Skeletal muscle satellite cell (primary cell): ENCODE results near the gene DOCK3. TPM values are rescaled to one million over a fixed set of nuclear protein-coding genes. Genes with fewer than 3 reads are reported as not detected.

Experiments
- H3K27me3 ChIP-seq: 2 replicates; pipeline ENCODE4 v1.7.0; 2013; ENCODE audit warnings: low read length; ENCODE audit not compliant: control insufficient read depth, insufficient read depth
- H3K36me3 ChIP-seq: 2 replicates; pipeline ENCODE4 v1.7.0; 2013; ENCODE audit warnings: mild to moderate bottlenecking, control low read depth, low read length; ENCODE audit not compliant: insufficient read depth
- H3K4me1 ChIP-seq: 2 replicates; pipeline ENCODE4 v1.7.0; 2013; ENCODE audit warnings: low read length; ENCODE audit not compliant: control insufficient read depth, insufficient read depth
- H3K4me2 ChIP-seq: 2 replicates; pipeline ENCODE4 v1.7.0; 2013; ENCODE audit warnings: mild to moderate bottlenecking, low read length
- H3K4me3 ChIP-seq: 2 replicates; pipeline ENCODE4 v1.7.0; 2013; ENCODE audit warnings: low read length
- H3K9ac ChIP-seq: 2 replicates; pipeline ENCODE4 v1.7.0; 2013; ENCODE audit warnings: mild to moderate bottlenecking, low read depth, low read length, moderate library complexity
- H3K9me3 ChIP-seq: replicated peaks from 2 replicates; pipeline ENCODE4 v1.7.0; 2013; ENCODE audit warnings: mild to moderate bottlenecking, control low read depth, low read length
- total RNA-seq: library from RNA; depleted of rRNA; stranded (reverse); fragments of >200 nt; gene quantifications from 2 replicates; pipeline ENCODE4 v1.2.3, GENCODE V29; 2012; rRNA removed

The DOCK3 gene, protein sequence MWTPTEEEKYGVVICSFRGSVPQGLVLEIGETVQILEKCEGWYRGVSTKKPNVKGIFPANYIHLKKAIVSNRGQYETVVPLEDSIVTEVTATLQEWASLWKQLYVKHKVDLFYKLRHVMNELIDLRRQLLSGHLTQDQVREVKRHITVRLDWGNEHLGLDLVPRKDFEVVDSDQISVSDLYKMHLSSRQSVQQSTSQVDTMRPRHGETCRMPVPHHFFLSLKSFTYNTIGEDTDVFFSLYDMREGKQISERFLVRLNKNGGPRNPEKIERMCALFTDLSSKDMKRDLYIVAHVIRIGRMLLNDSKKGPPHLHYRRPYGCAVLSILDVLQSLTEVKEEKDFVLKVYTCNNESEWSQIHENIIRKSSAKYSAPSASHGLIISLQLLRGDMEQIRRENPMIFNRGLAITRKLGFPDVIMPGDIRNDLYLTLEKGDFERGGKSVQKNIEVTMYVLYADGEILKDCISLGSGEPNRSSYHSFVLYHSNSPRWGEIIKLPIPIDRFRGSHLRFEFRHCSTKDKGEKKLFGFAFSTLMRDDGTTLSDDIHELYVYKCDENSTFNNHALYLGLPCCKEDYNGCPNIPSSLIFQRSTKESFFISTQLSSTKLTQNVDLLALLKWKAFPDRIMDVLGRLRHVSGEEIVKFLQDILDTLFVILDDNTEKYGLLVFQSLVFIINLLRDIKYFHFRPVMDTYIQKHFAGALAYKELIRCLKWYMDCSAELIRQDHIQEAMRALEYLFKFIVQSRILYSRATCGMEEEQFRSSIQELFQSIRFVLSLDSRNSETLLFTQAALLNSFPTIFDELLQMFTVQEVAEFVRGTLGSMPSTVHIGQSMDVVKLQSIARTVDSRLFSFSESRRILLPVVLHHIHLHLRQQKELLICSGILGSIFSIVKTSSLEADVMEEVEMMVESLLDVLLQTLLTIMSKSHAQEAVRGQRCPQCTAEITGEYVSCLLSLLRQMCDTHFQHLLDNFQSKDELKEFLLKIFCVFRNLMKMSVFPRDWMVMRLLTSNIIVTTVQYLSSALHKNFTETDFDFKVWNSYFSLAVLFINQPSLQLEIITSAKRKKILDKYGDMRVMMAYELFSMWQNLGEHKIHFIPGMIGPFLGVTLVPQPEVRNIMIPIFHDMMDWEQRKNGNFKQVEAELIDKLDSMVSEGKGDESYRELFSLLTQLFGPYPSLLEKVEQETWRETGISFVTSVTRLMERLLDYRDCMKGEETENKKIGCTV (N-terminal part only)
- total RNA-seq: 0.25 and 0.66 TPM in 2 replicates

DNA sequence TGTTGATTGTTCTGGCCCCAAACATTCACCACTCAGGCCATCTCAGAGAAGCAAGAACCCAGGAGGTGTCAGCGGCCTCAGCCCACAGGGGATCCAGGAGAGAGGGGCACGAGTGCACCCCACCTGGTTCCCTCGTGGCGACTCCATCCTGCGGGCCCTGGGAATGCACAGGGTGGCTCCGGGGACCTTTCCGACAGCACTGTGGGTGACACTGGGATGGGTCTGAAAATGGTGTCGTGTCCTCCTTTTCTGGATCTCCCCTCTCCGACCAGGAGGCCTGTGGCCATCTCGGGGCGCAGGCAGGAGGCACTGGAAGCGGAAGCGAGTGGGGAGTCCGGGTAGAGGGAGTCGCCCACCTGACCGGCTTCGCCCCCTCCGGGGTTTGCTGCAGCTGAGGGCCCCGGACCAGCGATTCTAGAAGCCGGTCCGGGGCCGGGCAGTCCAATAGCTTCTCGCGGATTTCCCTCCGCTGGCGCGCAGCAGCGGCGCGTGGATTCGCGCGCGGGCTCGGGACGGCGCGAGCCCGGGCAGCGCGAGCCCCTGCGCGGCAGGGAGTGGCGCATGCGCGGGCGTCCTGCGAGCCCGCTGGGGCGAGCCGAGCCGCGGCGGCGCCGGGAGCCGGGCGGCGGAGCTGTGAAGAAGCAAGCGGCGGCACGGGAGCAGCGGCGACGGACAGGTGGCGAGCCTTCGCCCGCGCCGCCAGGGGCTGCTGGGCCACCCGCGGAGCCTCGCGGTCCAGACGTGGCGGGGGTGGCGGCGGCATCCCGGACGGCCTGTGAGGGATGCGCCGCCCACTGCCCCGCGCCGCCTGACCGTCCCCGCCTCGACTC lies at the start of gene DOCK3:
Gene DOCK3, plus strand, starts transcription at position 579 of the 830 bp plus-strand sequence. CDS start 337 bp downstream, outside the sequence.
- peaks cover 17% of the 10 kb centered on the region for H3K4me1 ChIP-seq
- H3K9me3 ChIP-seq: no peaks in the 10 kb centered on the region
- peak within 1 kb of the TSS; percentile 88 for H3K4me2 ChIP-seq
- peaks cover 42% of the 10 kb centered on the region for H3K27me3 ChIP-seq
- H3K36me3 ChIP-seq: no peaks in the 10 kb centered on the region
- H3K4me3 ChIP-seq: peak within 1 kb of the TSS; percentile 75
- peak within 1 kb of the TSS; percentile 14 for H3K9ac ChIP-seq

DNA sequence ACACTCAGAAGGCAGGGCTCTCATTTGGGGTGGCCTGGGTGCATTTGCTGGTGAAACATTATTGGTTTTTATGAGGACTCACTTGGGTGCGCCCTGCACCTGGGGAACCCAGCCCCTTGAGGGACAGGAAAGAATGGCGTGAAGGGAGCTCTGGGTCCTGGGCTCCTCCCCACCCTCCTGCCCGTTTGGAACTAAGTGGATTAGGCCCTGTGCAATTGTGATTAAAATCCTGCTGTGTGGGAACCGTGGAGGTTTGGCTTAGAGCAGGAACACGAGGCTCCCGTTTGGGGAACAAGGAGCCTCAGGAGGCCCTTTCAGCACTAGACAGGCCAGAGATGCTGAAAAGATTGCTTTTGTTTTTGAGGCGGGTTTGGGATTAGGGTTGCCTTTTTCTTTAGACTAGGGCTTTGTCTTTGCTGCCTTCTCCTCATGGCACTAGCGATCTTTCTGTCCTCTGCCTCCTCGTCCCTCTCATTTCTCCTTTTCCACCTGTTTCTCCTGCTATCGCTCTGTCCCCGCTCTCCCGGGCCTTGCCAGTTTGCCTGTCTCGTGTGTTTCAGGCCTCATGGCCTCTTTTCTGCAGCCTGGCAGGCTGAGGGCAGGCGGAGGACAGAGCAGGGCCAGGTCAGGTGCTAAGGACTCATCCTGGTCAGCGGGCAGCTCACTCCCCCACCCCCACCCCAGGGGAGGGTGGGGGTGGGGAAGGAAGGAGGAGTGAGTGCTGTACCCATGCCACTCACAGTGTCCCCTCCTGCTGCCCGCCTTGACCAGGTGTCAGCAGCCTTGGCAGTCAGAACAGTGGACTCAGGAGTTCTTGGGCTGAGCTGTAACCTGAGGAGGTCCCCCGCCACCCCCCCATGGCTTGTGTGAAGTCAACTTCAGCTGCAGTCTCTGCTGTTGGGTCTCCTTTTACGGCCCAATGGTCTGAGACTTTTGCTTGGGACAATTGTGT lies 49.2 kb upstream of the DOCK3 start:
- Histone ChIP-seq H3K4me2 (no peak overlapping the region), H3K27me3 (no peaks in the 10 kb centered on the region), H3K36me3 (peaks cover 8% of the 10 kb centered on the region), H3K4me3 (no peak overlapping the region), H3K9me3 (no peaks in the 10 kb centered on the region), H3K9ac (no peak overlapping the region), H3K4me1 (peaks cover 79% of the 10 kb centered on the region)

DNA sequence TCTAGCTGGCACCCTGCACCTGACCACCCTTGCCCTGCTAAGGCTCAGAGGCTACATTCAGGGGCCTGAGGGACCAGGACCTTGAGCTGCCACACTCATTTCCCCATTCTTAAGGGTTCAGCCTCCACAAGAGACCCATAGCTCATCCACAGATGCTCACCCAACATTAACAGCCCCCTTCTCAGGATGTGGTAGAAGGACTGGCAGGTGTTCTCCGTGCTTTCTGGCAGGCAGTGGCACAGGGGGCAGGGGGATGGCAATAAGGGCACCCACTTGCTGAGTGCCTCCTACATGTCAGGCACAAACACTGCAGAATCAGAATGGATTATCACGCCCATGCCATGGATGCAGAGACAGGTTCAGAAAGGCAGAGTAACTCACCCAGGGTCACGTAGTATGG lies 48.3 kb upstream of the DOCK3 start:
- Histone ChIP-seq H3K4me3 (no peak overlapping the region), H3K9ac (no peak overlapping the region), H3K4me2 (no peak overlapping the region), H3K36me3 (peaks cover 13% of the 10 kb centered on the region), H3K27me3 (no peaks in the 10 kb centered on the region), H3K4me1 (peaks cover 80% of the 10 kb centered on the region), H3K9me3 (no peaks in the 10 kb centered on the region)

DNA sequence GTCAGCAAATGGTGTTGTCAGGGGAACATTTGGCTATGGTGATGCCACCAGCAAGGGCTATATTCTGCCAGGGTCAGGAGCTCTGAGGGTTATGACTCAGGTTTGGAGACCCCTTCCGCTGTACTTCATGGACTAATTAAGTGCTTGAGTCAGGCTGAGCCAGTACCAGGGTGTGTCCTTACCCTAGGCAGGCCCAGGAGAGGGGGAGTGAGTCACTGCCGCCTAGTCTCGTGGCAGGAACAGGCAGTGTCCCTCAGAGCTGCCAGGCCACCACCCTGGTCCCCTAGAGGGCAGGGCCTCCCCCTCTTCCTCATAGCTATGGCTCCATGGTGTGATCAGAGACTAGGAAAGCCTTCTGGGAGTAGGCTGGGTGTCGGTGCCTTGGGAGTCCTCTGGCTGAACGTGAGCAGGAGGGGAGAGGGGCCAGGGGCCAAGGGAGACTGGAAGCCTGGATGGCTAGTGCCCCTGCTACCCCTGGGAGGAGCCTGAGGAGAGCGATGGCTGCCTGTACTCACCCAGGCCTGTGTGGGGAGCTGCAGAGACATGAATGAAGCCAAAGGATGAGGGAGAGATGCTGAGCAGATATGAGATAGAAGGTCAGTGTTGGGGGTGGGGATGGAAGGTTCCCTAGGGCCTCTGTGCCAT lies 47.2 kb upstream of the DOCK3 start:
- no peaks in the 10 kb centered on the region for H3K27me3 ChIP-seq
- no peaks in the 10 kb centered on the region for H3K9me3 ChIP-seq
- peak overlapping the region; percentile 48 for H3K4me3 ChIP-seq
- H3K36me3 ChIP-seq: peaks cover 8% of the 10 kb centered on the region
- peak overlapping the region; percentile 65 for H3K9ac ChIP-seq
- peak overlapping the region; percentile 77 for H3K4me2 ChIP-seq
- H3K4me1 ChIP-seq: peaks cover 91% of the 10 kb centered on the region

DNA sequence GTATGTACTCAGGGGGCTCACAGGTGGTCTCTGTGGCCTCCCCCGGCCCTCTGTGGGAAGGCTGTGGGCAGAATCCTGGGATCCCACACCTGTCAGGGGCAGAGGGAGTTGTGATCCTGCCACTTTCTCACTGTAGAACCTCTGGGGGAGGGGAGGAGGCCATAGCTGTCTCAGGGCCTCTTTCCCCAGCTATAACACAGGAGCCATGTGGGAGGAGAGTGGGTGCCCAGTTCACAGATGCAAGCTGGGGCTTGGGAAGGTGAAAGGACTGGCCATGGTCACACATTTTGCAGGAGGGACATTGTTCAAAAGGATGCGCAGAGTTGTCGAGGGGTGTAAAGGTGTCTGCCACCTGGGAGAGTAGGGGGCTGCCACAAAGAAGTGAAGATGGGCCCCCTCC lies 46.1 kb upstream of the DOCK3 start:
- H3K27me3 ChIP-seq: no peaks in the 10 kb centered on the region
- no peaks in the 10 kb centered on the region for H3K9me3 ChIP-seq
- H3K4me1 ChIP-seq: peaks cover 97% of the 10 kb centered on the region
- H3K4me3 ChIP-seq: no peak overlapping the region
- H3K36me3 ChIP-seq: peaks cover 8% of the 10 kb centered on the region
- H3K4me2 ChIP-seq: peak overlapping the region; percentile 77
- peak overlapping the region; percentile 65 for H3K9ac ChIP-seq

DNA sequence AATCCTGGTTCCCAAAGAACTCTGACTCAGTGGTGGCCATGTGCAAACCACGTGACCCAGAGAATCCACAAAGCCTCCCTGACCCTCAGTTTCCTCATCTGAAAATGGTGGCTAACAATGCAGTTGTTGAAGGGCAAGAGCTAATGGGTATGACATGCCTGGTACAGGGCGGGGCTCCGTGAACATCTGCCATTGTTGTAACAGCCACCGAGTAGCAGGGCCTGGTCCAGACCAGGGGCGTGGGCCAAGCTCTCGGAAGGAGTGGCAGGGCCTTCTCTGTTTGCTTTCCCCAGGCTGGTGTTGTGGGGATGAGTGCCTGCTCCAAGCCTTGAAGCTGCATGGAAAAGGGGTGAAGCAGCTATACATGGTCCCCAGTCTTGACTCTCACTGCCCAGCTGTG lies 44.3 kb upstream of the DOCK3 start:
- Histone ChIP-seq H3K4me2 (no peak overlapping the region), H3K4me3 (no peak overlapping the region), H3K9ac (no peak overlapping the region), H3K4me1 (peaks cover 79% of the 10 kb centered on the region), H3K9me3 (no peaks in the 10 kb centered on the region), H3K27me3 (no peaks in the 10 kb centered on the region), H3K36me3 (peaks cover 8% of the 10 kb centered on the region)

DNA sequence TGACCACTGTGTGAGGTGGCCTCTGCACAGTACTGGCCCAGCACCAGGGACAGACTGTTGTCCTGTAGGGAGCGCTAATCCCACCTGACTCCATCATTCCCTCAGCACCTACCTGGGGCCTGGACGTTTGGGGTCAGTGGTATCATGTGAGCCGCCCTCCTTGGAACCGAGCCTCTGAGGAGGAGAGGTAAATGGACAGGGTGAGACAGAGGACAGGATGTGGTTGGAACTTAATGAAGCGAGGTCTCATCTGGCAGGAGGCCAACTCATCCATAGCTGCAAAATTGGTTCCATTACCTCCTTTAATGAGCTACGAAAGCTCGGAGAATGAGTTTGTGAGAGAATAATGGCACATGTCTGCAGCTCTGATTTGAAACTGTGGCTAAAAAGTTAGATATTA lies 43.9 kb upstream of the DOCK3 start:
- peaks cover 8% of the 10 kb centered on the region for H3K36me3 ChIP-seq
- H3K4me1 ChIP-seq: peaks cover 75% of the 10 kb centered on the region
- no peaks in the 10 kb centered on the region for H3K9me3 ChIP-seq
- H3K27me3 ChIP-seq: no peaks in the 10 kb centered on the region
- no peak overlapping the region for H3K4me2 ChIP-seq
- H3K9ac ChIP-seq: no peak overlapping the region
- no peak overlapping the region for H3K4me3 ChIP-seq

DNA sequence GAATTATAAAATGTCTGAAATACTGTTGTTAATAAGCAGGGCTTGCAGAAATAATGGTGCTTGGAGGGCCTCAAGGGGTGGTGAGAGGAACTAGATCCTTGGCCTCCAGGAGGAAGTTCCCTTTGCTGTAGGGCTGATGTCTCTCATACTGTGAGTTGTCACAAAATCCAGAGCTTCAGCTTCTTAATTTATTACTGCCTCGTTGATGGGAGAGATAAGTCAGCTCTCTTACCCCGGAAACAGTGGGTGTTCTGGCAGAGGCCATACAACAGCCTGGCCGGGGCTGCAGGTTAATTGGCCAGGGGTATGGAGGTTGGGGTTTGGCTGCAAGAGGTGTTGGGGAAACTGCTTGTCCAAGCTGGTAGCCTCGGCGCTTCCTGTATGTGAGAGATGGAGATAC lies 42.3 kb upstream of the DOCK3 start:
- peaks cover 8% of the 10 kb centered on the region for H3K36me3 ChIP-seq
- H3K27me3 ChIP-seq: no peaks in the 10 kb centered on the region
- peaks cover 68% of the 10 kb centered on the region for H3K4me1 ChIP-seq
- no peak overlapping the region for H3K9ac ChIP-seq
- H3K4me3 ChIP-seq: no peak overlapping the region
- H3K9me3 ChIP-seq: no peaks in the 10 kb centered on the region
- no peak overlapping the region for H3K4me2 ChIP-seq

DNA sequence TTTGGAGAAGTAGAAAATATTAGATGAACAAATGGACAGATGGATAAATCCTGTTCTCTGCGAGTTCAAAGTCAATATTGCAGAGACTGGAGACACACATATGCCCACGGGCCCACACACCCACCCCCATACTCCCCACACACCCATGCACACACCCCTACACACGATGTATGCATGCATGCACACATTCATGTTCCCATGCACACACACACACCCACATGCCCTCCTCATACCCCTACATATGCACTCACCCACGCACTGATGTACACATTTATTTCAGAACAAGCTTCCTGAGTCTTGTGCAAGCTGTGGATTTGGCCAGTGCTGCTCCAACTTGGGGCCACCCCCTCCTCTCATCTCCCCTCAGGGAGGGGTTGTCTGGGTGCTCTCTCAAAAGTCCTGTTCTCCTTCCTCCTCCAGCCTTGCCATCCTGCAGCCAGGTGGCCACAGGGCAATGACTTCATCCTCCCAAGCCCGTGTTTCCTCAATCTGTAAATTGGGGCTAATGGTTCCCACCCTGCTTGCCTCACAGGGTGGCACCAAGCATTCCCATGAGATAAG lies 41.4 kb upstream of the DOCK3 start:
- no peaks in the 10 kb centered on the region for H3K9me3 ChIP-seq
- no peak overlapping the region for H3K4me2 ChIP-seq
- H3K27me3 ChIP-seq: no peaks in the 10 kb centered on the region
- no peak overlapping the region for H3K4me3 ChIP-seq
- no peak overlapping the region for H3K9ac ChIP-seq
- peaks cover 8% of the 10 kb centered on the region for H3K36me3 ChIP-seq
- peaks cover 68% of the 10 kb centered on the region for H3K4me1 ChIP-seq
